ENCODE measurements around the gene AGTPBP1. TPM values are rescaled to one million over a fixed set of nuclear protein-coding genes. Genes with fewer than 3 reads are reported as not detected.

The AGTPBP1 gene
- total and polyA plus RNA-seq, 9 of the 15 experiments (the other 6 are each of a cell fraction or from before 2014, with no cell fraction given): 1.4 to 7.9 (median 4.6) TPM

DNA sequence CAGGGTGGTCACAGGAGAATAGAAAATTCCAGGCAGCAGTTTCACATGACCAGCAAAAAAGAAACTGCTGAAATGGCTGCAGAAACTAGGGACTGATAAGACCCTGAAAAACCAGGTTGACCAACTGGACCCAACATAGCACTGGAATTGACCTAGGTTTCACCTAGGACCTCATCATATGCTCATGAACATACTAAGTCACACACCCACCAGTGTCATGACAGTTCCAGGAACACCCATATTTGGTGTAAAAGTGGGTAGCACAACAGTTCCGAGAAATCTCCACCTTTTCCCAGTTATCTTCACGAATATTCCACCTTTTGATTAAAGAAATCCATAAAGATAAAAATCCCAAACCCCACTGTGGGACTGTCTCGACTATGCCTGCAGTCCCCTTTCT lies 182.2 kb downstream of the AGTPBP1 start (continued):
- TF ChIP-seq, protein P1, sequence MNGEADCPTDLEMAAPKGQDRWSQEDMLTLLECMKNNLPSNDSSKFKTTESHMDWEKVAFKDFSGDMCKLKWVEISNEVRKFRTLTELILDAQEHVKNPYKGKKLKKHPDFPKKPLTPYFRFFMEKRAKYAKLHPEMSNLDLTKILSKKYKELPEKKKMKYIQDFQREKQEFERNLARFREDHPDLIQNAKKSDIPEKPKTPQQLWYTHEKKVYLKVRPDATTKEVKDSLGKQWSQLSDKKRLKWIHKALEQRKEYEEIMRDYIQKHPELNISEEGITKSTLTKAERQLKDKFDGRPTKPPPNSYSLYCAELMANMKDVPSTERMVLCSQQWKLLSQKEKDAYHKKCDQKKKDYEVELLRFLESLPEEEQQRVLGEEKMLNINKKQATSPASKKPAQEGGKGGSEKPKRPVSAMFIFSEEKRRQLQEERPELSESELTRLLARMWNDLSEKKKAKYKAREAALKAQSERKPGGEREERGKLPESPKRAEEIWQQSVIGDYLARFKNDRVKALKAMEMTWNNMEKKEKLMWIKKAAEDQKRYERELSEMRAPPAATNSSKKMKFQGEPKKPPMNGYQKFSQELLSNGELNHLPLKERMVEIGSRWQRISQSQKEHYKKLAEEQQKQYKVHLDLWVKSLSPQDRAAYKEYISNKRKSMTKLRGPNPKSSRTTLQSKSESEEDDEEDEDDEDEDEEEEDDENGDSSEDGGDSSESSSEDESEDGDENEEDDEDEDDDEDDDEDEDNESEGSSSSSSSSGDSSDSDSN (IDR thresholded peaks at IDR 0.05; ENCODE audit: borderline replicate concordance in 1 of 2, low read depth in 2 of 2, low read length in 2 of 2): no peak
- TF ChIP-seq NR2C1 (IDR thresholded peaks at IDR 0.05) (no peak), NR2C1 (tag; IDR thresholded peaks at IDR 0.05) (no peak), GATAD2A (IDR thresholded peaks at IDR 0.05) (no peak), TFAP4 (CRISPR knock-in tag; IDR thresholded peaks at IDR 0.05; ENCODE audit: borderline replicate concordance) (no peak), POLR3A (IDR thresholded peaks at IDR 0.05; ENCODE audit: borderline replicate concordance, extremely low read depth, insufficient read depth, insufficient read length) (no peak), ZBTB7A (IDR thresholded peaks at IDR 0.05; ENCODE audit: borderline replicate concordance, control insufficient read depth, low read depth, low read length) (no peak), HMG20B (CRISPR knock-in tag; IDR thresholded peaks at IDR 0.05) (no peak), ZNF408 (CRISPR knock-in tag; IDR thresholded peaks at IDR 0.05; ENCODE audit: low read depth) (no peak), SMARCB1 (IDR thresholded peaks at IDR 0.05; ENCODE audit: insufficient read length, low read depth) (no peak), NR1H2 (CRISPR knock-in tag; IDR thresholded peaks at IDR 0.05) (no peak)
- TF ChIP-seq, protein P2, sequence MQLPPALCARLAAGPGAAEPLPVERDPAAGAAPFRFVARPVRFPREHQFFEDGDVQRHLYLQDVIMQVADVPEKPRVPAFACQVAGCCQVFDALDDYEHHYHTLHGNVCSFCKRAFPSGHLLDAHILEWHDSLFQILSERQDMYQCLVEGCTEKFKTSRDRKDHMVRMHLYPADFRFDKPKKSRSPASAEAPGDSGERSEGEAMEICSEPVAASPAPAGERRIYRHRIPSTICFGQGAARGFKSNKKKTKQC (CRISPR knock-in tag; IDR thresholded peaks at IDR 0.05): no peak

All from K562 (cell line).